CD4-positive, alpha-beta T cell treated with Interleukin-21 for 1 hour (primary cell): ENCODE results near the gene HEXIM1.
"Not testable (repeated sequence)": the region's sequence is repeated elsewhere in the genome, so short reads cannot be mapped to it uniquely, and the experiment has no call there.

Source experiments
- DNase-seq: peaks from one replicate; pipeline ENCODE4 v3.0.0-alpha.2; 2020

HEXIM1 gene

GRCh38 chr17:45114117-45114932, 34.0 kb upstream of the HEXIM1 start:
- no peak for DNase-seq

GRCh38 chr17:45115015-45115625, 33.2 kb upstream of the HEXIM1 start:
- DNase-seq = no peak

GRCh38 chr17:45115871-45116270, 32.4 kb upstream of the HEXIM1 start:
- no peak for DNase-seq

GRCh38 chr17:45116434-45117016, 31.8 kb upstream of the HEXIM1 start:
- no peak for DNase-seq

GRCh38 chr17:45117334-45117733, 30.9 kb upstream of the HEXIM1 start:
- DNase-seq = no peak

- no peak for DNase-seq
Observed at GRCh38 chr17:45117848-45118646, 30.2 kb upstream of the HEXIM1 start.

- DNase-seq = no peak
Observed at GRCh38 chr17:45118691-45119090, 29.6 kb upstream of the HEXIM1 start.

GRCh38 chr17:45119964-45120363, 28.3 kb upstream of the HEXIM1 start:
- DNase-seq = no peak

- DNase-seq = no peak
Observed at GRCh38 chr17:45120558-45120957, 27.7 kb upstream of the HEXIM1 start.

- DNase-seq = no peak
Observed at GRCh38 chr17:45121055-45121454, 27.2 kb upstream of the HEXIM1 start.

- DNase-seq = no peak
Observed at GRCh38 chr17:45123076-45123770, 25.1 kb upstream of the HEXIM1 start.

- DNase-seq = no peak
Observed at GRCh38 chr17:45123930-45124796, 24.1 kb upstream of the HEXIM1 start.

- DNase-seq = not testable (repeated sequence)
Observed at GRCh38 chr17:45124797-45125122, 23.5 kb upstream of the HEXIM1 start.

GRCh38 chr17:45125509-45125908, 22.8 kb upstream of the HEXIM1 start:
- DNase-seq = no peak

- DNase-seq = no peak
Observed at GRCh38 chr17:45127207-45127547, 21.1 kb upstream of the HEXIM1 start.

GRCh38 chr17:45127548-45128300, 20.6 kb upstream of the HEXIM1 start:
- DNase-seq = no peak

GRCh38 chr17:45128331-45128730, 19.9 kb upstream of the HEXIM1 start:
- DNase-seq = no peak

- no peak for DNase-seq
Observed at GRCh38 chr17:45128989-45129388, 19.3 kb upstream of the HEXIM1 start.

- no peak for DNase-seq
Observed at GRCh38 chr17:45129426-45129939, 18.8 kb upstream of the HEXIM1 start.

GRCh38 chr17:45129940-45130680, 18.2 kb upstream of the HEXIM1 start:
- DNase-seq = no peak
